Right atrium auricular region (tissue), 2 donors: ENCODE measurements around the gene PFKFB3. TPM values are rescaled to one million over a fixed set of nuclear protein-coding genes. Genes with fewer than 3 reads are reported as not detected.

Experiments
- DNase-seq: peaks from one replicate; pipeline ENCODE4 v3.0.0-alpha.2; 2019; ENCODE audit warnings: low spot score
- H3K27ac ChIP-seq, 2 donors: fragments of 200-600 bp; sonication (generic); 1 replicate in 1 of 2; 2 replicates in 1 of 2; pipeline ENCODE4 v1.5.1; 2016 to 2019
- H3K27me3 ChIP-seq, 2 donors: fragments of 200-600 bp; sonication (generic); one replicate each; pipeline versions ENCODE4 v1.5.1 to v1.6.0; 2017 to 2019
- H3K36me3 ChIP-seq: fragments of 200-600 bp; sonication (generic); one replicate; pipeline ENCODE4 v1.5.1; 2016
- H3K4me1 ChIP-seq, 2 donors: fragments of 200-600 bp; sonication (generic); one replicate each; pipeline versions ENCODE4 v1.5.1 to v1.6.0; 2017 to 2019
- H3K4me3 ChIP-seq, 2 donors: fragments of 200-600 bp; sonication (generic); 1 replicate in 1 of 2; 2 replicates in 1 of 2; pipeline ENCODE4 v1.5.1; 2017 to 2019; ENCODE audit warnings: mild to moderate bottlenecking in 1 of 2, moderate library complexity in 1 of 2
- H3K9me3 ChIP-seq, 2 donors: fragments of 200-600 bp; sonication (generic); one replicate each; pipeline ENCODE4 v1.5.1; 2019
- total RNA-seq, 2 donors: library from RNA; depleted of rRNA; stranded (reverse); fragments of >200 nt; gene quantifications; one replicate each; pipeline ENCODE4 v1.1.0, GENCODE V29; 2016
- TF ChIP-seq, protein P1 (sequence below), 2 donors: fragments of 200-600 bp; sonication (generic); IDR thresholded peaks; one replicate each; pipeline ENCODE4 v1.5.1; 2019; ENCODE audit warnings: antibody characterized with exemption in 2 of 2

Gene PFKFB3
- total RNA-seq, 2 donors from 2014 or later: 9.4 to 16.5 TPM

- H3K4me1 ChIP-seq: peaks cover 0 to 49% of the 10 kb centered on the region in 2 donors
- TF ChIP-seq, protein P1, sequence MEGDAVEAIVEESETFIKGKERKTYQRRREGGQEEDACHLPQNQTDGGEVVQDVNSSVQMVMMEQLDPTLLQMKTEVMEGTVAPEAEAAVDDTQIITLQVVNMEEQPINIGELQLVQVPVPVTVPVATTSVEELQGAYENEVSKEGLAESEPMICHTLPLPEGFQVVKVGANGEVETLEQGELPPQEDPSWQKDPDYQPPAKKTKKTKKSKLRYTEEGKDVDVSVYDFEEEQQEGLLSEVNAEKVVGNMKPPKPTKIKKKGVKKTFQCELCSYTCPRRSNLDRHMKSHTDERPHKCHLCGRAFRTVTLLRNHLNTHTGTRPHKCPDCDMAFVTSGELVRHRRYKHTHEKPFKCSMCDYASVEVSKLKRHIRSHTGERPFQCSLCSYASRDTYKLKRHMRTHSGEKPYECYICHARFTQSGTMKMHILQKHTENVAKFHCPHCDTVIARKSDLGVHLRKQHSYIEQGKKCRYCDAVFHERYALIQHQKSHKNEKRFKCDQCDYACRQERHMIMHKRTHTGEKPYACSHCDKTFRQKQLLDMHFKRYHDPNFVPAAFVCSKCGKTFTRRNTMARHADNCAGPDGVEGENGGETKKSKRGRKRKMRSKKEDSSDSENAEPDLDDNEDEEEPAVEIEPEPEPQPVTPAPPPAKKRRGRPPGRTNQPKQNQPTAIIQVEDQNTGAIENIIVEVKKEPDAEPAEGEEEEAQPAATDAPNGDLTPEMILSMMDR (IDR thresholded peaks at IDR 0.05): no peak
- peak overlapping the region in 1 of 2 donors; percentile 9 for H3K27ac ChIP-seq
Measured at GRCh38 chr10:6167456-6167855, 35.3 kb upstream of the PFKFB3 start.

GRCh38 chr10:6168084-6168483 lies 34.6 kb upstream of the PFKFB3 start:
- peak overlapping the region in 1 of 2 donors; percentile 9 for H3K27ac ChIP-seq
- no peaks in the 10 kb centered on the region for H3K27me3 ChIP-seq
- H3K9me3 ChIP-seq: no peaks in the 10 kb centered on the region
- H3K36me3 ChIP-seq: no peaks in the 10 kb centered on the region
- no peak for DNase-seq
- TF ChIP-seq, protein P1 (IDR thresholded peaks at IDR 0.05): no peak
- no peak overlapping the region for H3K4me3 ChIP-seq
- H3K4me1 ChIP-seq: peaks cover 0 to 49% of the 10 kb centered on the region in 2 donors

More at GRCh38 chr10:6167456-6167855, 35.3 kb upstream of the PFKFB3 start:
- H3K36me3 ChIP-seq: no peaks in the 10 kb centered on the region
- no peak overlapping the region for H3K4me3 ChIP-seq
- no peaks in the 10 kb centered on the region for H3K9me3 ChIP-seq
- no peaks in the 10 kb centered on the region for H3K27me3 ChIP-seq
- no peak for DNase-seq

DNA sequence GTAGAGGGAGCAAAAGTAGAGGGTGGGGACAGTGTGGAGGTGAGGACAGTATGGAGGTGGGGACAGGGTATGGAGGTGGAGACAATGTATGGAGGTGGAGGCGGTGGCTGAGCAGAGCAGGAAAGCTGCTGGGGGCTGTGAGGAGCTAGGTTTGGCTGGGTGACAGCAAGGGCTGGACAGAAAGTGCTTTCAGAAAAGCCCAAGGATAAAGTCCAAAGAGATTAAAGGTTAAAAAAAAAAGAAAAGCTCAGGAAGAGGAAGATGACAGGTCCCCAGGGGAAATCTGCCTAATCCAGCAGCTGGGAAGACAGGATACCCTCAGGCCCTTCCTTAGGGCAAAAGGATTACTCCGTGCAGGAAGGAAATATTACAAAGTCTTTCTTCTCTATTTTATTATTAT lies 32.1 kb upstream of the PFKFB3 start:
- H3K27me3 ChIP-seq: no peaks in the 10 kb centered on the region
- no peak overlapping the region for H3K4me3 ChIP-seq
- peak overlapping the region in 1 of 2 donors; percentile 19 for H3K27ac ChIP-seq
- TF ChIP-seq, protein P1 (IDR thresholded peaks at IDR 0.05): no peak
- H3K9me3 ChIP-seq: no peaks in the 10 kb centered on the region
- DNase-seq: no peak
- peaks cover 0 to 44% of the 10 kb centered on the region in 2 donors for H3K4me1 ChIP-seq
- no peaks in the 10 kb centered on the region for H3K36me3 ChIP-seq

DNA sequence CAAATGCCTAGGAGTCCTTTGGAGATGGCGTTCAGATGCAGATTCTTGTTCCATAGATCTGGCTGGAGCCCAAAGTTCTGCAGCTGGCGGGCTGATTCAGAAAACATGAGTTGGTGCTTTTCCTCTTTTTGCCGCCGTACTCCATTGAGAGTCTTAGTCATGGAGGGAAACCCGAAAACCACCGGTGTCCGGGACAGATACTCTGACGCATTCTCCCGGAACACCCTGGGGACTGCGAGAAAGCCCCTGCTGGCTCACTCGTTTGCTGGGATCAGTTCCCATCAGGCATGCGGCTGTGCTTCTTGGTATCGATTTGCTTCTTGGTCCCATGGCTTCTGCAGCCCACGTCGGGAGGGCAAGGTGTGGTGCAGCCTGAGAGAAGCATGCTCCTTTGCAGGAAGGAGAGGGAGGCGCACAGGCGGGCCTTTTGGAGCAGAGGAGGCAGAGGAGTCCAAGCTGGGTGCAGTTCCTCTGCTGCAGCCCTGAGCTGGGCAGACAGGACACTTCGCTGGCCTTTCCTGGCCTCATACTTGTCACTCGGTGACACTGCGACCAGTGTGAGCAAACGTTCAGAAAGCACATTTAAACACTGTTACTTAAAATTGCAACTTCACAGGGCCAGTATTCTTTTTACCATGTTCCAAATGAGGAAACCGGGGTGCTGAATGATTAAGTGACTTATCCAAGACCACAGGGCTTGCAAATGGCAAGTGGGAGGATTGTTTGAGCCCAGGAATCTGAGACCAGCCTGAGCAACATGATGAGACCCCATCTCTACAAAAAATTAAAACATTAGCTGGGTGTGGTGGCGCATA lies 30.6 kb upstream of the PFKFB3 start:
- Histone ChIP-seq H3K4me3 (no peak overlapping the region), H3K9me3 (no peaks in the 10 kb centered on the region), H3K36me3 (no peaks in the 10 kb centered on the region), H3K27ac (peak overlapping the region; percentile 3 to 57), H3K4me1 (peaks cover 0 to 51% of the 10 kb centered on the region in 2 donors), H3K27me3 (no peaks in the 10 kb centered on the region)
- DNase-seq: peak; percentile 87
- TF ChIP-seq, protein P1 (IDR thresholded peaks at IDR 0.05): no peak

DNA sequence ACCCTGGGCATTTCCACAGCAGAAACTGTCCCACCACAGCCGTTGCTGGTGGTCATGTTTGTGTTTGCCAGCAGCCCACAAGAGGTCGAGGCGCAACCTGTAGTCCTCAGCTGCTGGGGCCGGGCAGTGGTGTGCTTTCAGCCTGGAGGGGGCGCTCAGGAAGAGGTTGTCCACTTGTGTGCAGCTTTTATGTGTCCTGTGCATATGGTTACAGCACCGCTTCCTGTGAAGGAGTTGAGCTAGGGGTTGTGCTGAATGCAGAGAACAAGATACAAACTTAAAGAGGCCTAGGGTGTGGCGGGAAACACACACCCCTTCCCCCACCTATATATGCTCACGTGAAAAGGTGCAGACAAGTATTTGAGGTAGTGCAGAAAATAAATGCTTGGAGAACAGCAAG lies 29.5 kb upstream of the PFKFB3 start:
- TF ChIP-seq, protein P1 (IDR thresholded peaks at IDR 0.05): no peak
- Histone ChIP-seq H3K4me1 (peaks cover 0 to 58% of the 10 kb centered on the region in 2 donors), H3K4me3 (no peak overlapping the region), H3K36me3 (no peaks in the 10 kb centered on the region), H3K27me3 (no peaks in the 10 kb centered on the region), H3K27ac (no peak overlapping the region), H3K9me3 (no peaks in the 10 kb centered on the region)
- no peak for DNase-seq
